Measurements from ENCODE around the gene PLEKHF1.

DNA sequence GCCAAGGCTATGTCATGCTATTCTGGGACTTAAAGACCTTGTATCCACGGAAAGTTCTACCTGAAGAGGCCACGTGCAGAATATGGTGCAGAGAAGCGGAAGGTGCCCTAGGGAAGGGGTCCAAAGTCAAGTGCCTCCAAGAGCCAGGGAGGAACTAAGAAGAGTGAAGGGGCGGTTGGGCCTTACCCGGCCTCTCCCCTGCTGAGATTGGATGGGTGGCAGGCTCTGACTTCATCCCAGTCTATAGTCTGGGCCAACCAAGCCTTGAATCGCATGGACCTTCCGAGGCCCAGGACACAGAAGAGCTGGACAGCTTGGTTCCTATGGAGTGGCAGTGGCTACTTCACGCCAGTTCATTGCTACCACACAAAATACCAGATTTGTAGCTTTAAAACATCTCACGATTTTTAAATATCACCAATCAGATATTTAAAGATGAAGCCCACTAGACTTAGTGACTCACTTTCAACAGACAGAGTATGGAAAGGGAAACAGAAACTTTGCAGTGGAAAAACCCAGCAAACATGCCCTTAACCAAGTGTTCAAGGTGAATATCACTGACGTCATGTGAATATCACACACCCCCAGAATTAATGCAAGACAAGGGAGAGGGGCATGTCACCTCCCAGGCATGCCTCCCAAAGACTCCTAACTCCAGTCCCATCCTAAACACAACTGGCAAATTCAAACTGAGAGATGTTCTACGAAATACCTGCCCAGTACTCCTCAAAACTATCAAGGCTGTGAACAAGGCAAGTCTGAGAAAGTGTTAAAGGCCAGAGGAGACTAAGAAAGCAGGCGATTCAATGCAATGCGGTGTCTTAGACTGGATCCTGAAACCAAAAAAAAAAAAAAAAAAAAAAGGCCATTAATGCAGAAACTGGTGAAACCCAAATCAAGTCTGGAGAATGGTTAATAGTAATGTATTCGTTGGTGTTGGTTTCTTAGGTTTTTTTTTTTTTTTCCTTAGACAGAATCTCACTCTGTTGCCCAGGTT lies 39.6 kb downstream of the PLEKHF1 start:
- TF ChIP-seq EZH2 (IDR thresholded peaks at IDR 0.05; ENCODE audit: low read depth, low read length, severe bottlenecking) = no peak
- TF ChIP-seq, protein P1, sequence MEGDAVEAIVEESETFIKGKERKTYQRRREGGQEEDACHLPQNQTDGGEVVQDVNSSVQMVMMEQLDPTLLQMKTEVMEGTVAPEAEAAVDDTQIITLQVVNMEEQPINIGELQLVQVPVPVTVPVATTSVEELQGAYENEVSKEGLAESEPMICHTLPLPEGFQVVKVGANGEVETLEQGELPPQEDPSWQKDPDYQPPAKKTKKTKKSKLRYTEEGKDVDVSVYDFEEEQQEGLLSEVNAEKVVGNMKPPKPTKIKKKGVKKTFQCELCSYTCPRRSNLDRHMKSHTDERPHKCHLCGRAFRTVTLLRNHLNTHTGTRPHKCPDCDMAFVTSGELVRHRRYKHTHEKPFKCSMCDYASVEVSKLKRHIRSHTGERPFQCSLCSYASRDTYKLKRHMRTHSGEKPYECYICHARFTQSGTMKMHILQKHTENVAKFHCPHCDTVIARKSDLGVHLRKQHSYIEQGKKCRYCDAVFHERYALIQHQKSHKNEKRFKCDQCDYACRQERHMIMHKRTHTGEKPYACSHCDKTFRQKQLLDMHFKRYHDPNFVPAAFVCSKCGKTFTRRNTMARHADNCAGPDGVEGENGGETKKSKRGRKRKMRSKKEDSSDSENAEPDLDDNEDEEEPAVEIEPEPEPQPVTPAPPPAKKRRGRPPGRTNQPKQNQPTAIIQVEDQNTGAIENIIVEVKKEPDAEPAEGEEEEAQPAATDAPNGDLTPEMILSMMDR (IDR thresholded peaks at IDR 0.05; ENCODE audit: control extremely low read depth in 1 of 3, insufficient read depth in 1 of 3, low read depth in 1 of 3, low read length in 3 of 3) = no peak
- TF ChIP-seq, protein P2, sequence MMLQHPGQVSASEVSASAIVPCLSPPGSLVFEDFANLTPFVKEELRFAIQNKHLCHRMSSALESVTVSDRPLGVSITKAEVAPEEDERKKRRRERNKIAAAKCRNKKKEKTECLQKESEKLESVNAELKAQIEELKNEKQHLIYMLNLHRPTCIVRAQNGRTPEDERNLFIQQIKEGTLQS (IDR thresholded peaks at IDR 0.05; ENCODE audit: insufficient read depth, low read depth, low read length) = no peak
- TF ChIP-seq TAF7 (optimal IDR thresholded peaks at IDR 0.05; ENCODE audit: borderline replicate concordance, low read depth, low read length) = no peak
- no peak for TF ChIP-seq CREB1 (IDR thresholded peaks at IDR 0.05)
- TF ChIP-seq KDM5A (IDR thresholded peaks at IDR 0.05; ENCODE audit: low read length) = no peak
- TF ChIP-seq PHF8 (conservative IDR thresholded peaks at IDR 0.05; ENCODE audit: low read depth, low read length) = no peak
- TF ChIP-seq EGR1 (IDR thresholded peaks at IDR 0.05; ENCODE audit: borderline replicate concordance, low read depth, low read length) = no peak
- TF ChIP-seq POLR2AphosphoS5 (IDR thresholded peaks at IDR 0.05; ENCODE audit: low read depth, low read length) = no peak
- no peak for TF ChIP-seq POLR2A (IDR thresholded peaks at IDR 0.05; ENCODE audit: control extremely low read depth in 1 of 2, low read depth in 2 of 2, low read length in 2 of 2)
- no peak for TF ChIP-seq HDAC6 (IDR thresholded peaks at IDR 0.05; ENCODE audit: low read depth, low read length)

All from H1 (cell line).